H1 (cell line): ENCODE data around the gene ATP1B3. TPM values are rescaled to one million over a fixed set of nuclear protein-coding genes. Genes with fewer than 3 reads are reported as not detected.
"Not testable (repeated sequence)": the region's sequence is repeated elsewhere in the genome, so short reads cannot be mapped to it uniquely, and the experiment has no call there.

Experiments
- CTCF ChIA-PET: fragments of 300-600 bp; sonication (Branson Sonifier 250); formaldehyde crosslinking; loops from one replicate; lab custom pipeline; 2021; ENCODE audit not compliant: partially characterized antibody; lab: Charles Lee
- POLR2A ChIA-PET: fragments of 300-600 bp; sonication (Branson Sonifier 250); formaldehyde crosslinking; loops from one replicate; lab custom pipeline; 2021; ENCODE audit warnings: inconsistent platforms; ENCODE audit not compliant: partially characterized antibody; lab: Charles Lee
- DNase-seq, 2 experiments: peaks; one replicate each; pipeline versions ENCODE4 v3.0.0 to v3.0.0-alpha.2; 2010 to 2022; ENCODE audit warnings: low spot score in 2 of 2, low read depth in 1 of 2, mixed read lengths in 1 of 2
- FAIRE-seq: peaks from 2 replicates; lab custom pipeline; 2011; peaks lifted over from hg19 to GRCh38; lab: Jason Lieb, UNC
- H2AFZ ChIP-seq: 2 replicates; pipeline ENCODE4 v1.8.1; 2012; ENCODE audit warnings: low read length, inconsistent platforms
- H2AK5ac ChIP-seq: 2 replicates; pipeline ENCODE4 v1.6.1; 2013; ENCODE audit warnings: low read depth, low read length
- H2BK120ac ChIP-seq: replicated peaks from 2 replicates; pipeline ENCODE3; 2013; ENCODE audit warnings: low read depth, low read length, inconsistent platforms
- H2BK12ac ChIP-seq: 2 replicates; pipeline ENCODE4 v1.6.1; 2013; ENCODE audit warnings: low read depth, low read length
- H2BK15ac ChIP-seq: 2 replicates; pipeline ENCODE4 v1.6.1; 2013; ENCODE audit warnings: low read length
- H2BK20ac ChIP-seq: 2 replicates; pipeline ENCODE4 v1.6.1; 2013; ENCODE audit warnings: low read length
- H2BK5ac ChIP-seq: 2 replicates; pipeline ENCODE4 v1.6.1; 2013; ENCODE audit warnings: low read depth, low read length
- H3K14ac ChIP-seq: 2 replicates; pipeline ENCODE4 v1.6.1; 2013; ENCODE audit warnings: inconsistent platforms; ENCODE audit not compliant: insufficient read length
- H3K18ac ChIP-seq: 2 replicates; pipeline ENCODE4 v1.6.1; 2013; ENCODE audit warnings: low read length; ENCODE audit errors: extremely low read depth
- H3K23ac ChIP-seq: 2 replicates; pipeline ENCODE4 v1.6.1; 2013; ENCODE audit warnings: inconsistent platforms; ENCODE audit not compliant: insufficient read length
- H3K23me2 ChIP-seq: 2 replicates; pipeline ENCODE4 v1.6.1; 2013; ENCODE audit warnings: low read depth, low read length
- H3K27ac ChIP-seq: 2 replicates; pipeline ENCODE4 v1.6.1; 2011; ENCODE audit warnings: low read depth, low read length, inconsistent platforms
- H3K27me3 ChIP-seq, 4 experiments: replicated peaks in 1 of 4; 1 replicate in 1 of 4; 2 replicates in 3 of 4; pipeline versions ENCODE4 v1.6.1 to v1.8.1; 2011 to 2013; ENCODE audit warnings: low read length in 3 of 4, mild to moderate bottlenecking in 3 of 4, inconsistent platforms in 2 of 4, mixed read lengths in 2 of 4, moderate library complexity in 1 of 4; ENCODE audit not compliant: control insufficient read depth in 3 of 4, insufficient read depth in 3 of 4; ENCODE audit errors: extremely low read depth in 1 of 4
- H3K36me3 ChIP-seq, 4 experiments: 2 replicates each; pipeline versions ENCODE4 v1.6.1 to v1.8.1; 2011 to 2013; ENCODE audit warnings: mild to moderate bottlenecking in 4 of 4, low read length in 3 of 4, moderate library complexity in 2 of 4, control low read depth in 1 of 4, inconsistent platforms in 1 of 4; ENCODE audit not compliant: insufficient read depth in 4 of 4, control insufficient read depth in 2 of 4
- H3K4ac ChIP-seq: replicated peaks from 2 replicates; pipeline ENCODE3; 2013; ENCODE audit warnings: low read length, low read depth, mixed read lengths, inconsistent platforms; ENCODE audit not compliant: insufficient read length
- H3K4me1 ChIP-seq, 4 experiments: replicated peaks in 1 of 4; 1 replicate in 1 of 4; 2 replicates in 3 of 4; pipeline versions ENCODE4 v1.6.1 to v1.8.1; 2011 to 2013; ENCODE audit warnings: low read length in 3 of 4, inconsistent platforms in 2 of 4, mixed read lengths in 1 of 4; ENCODE audit not compliant: insufficient read depth in 4 of 4, control insufficient read depth in 3 of 4
- H3K4me2 ChIP-seq, 2 experiments: 2 replicates each; pipeline versions ENCODE4 v1.6.1 to v1.8.1; 2011 to 2013; ENCODE audit warnings: low read depth in 2 of 2, low read length in 2 of 2, control low read depth in 1 of 2, inconsistent platforms in 1 of 2, mild to moderate bottlenecking in 1 of 2; ENCODE audit not compliant: insufficient read depth in 1 of 2
- H3K4me3 ChIP-seq, 4 experiments: fragments of 200-600, 300-600 bp in 1 of 4; sonication (generic), shearing (Covaris generic), sonication (Bioruptor Twin) in 1 of 4; 2 replicates each; pipeline versions ENCODE4 v1.5.1 to v1.8.1; 2011 to 2016; ENCODE audit warnings: low read length in 4 of 4, low read depth in 3 of 4, control low read depth in 2 of 4, inconsistent platforms in 2 of 4, mild to moderate bottlenecking in 2 of 4, mixed read lengths in 1 of 4, moderate library complexity in 1 of 4; ENCODE audit not compliant: insufficient read depth in 2 of 4; ENCODE audit errors: extremely low read depth in 1 of 4
- H3K56ac ChIP-seq: replicated peaks from 2 replicates; pipeline ENCODE3; 2013; ENCODE audit warnings: low read depth, mild to moderate bottlenecking, mixed read lengths, low read length, inconsistent platforms; ENCODE audit not compliant: insufficient read length
- H3K79me1 ChIP-seq: 2 replicates; pipeline ENCODE4 v1.6.1; 2013; ENCODE audit warnings: low read depth, low read length, control low read depth
- H3K79me2 ChIP-seq, 2 experiments: 2 replicates each; pipeline versions ENCODE4 v1.6.1 to v1.8.1; 2012 to 2013; ENCODE audit warnings: low read length in 2 of 2, mild to moderate bottlenecking in 2 of 2, inconsistent platforms in 1 of 2; ENCODE audit not compliant: insufficient read depth in 2 of 2, control insufficient read depth in 1 of 2
- H3K9ac ChIP-seq, 4 experiments: replicated peaks in 1 of 4; 1 replicate in 1 of 4; 2 replicates in 3 of 4; pipeline versions ENCODE4 v1.6.1 to v1.8.1; 2011 to 2013; ENCODE audit warnings: low read depth in 3 of 4, low read length in 3 of 4, control low read depth in 2 of 4, mild to moderate bottlenecking in 2 of 4, moderate library complexity in 2 of 4, inconsistent platforms in 1 of 4; ENCODE audit errors: extremely low read depth in 1 of 4
- H3K9me3 ChIP-seq, 2 experiments: 2 replicates each; pipeline versions ENCODE4 v1.6.1 to v1.8.1; 2012 to 2013; ENCODE audit warnings: mild to moderate bottlenecking in 2 of 2, moderate library complexity in 2 of 2, control low read depth in 1 of 2, inconsistent platforms in 1 of 2, low read depth in 1 of 2, low read length in 1 of 2, mixed read lengths in 1 of 2; ENCODE audit not compliant: insufficient read depth in 2 of 2
- H4K20me1 ChIP-seq, 2 experiments: replicated peaks in 1 of 2; 2 replicates each; pipeline versions ENCODE3 to v1.8.1; 2011 to 2013; ENCODE audit warnings: inconsistent platforms in 2 of 2, low read length in 2 of 2, mild to moderate bottlenecking in 1 of 2; ENCODE audit not compliant: insufficient read depth in 2 of 2, control insufficient read depth in 1 of 2
- H4K5ac ChIP-seq: 2 replicates; pipeline ENCODE4 v1.6.1; 2013; ENCODE audit warnings: low read length, low read depth, mixed read lengths, inconsistent platforms; ENCODE audit not compliant: insufficient read length
- H4K8ac ChIP-seq: 2 replicates; pipeline ENCODE4 v1.8.0; 2013; ENCODE audit warnings: mild to moderate bottlenecking, moderate library complexity, low read length, inconsistent platforms; ENCODE audit not compliant: insufficient read depth; ENCODE audit errors: extremely low read depth
- H4K91ac ChIP-seq: replicated peaks from 2 replicates; pipeline ENCODE3; 2013; ENCODE audit warnings: low read length, mixed read lengths, inconsistent platforms; ENCODE audit not compliant: insufficient read length
- WGBS, 2 experiments: shearing (Covaris generic) in 1 of 2; methylation state at CpG; one replicate each; pipeline versions ENCODE4 v1.1.6 to v1.1.7; 2013 to 2015; ENCODE audit warnings: low lambda C conversion rate in 2 of 2, mixed read lengths in 2 of 2, inconsistent platforms in 1 of 2, low coverage in 1 of 2, missing lambda C conversion rate in 1 of 2; ENCODE audit not compliant: insufficient replicate concordance in 2 of 2, insufficient coverage in 1 of 2, insufficient read length in 1 of 2; ENCODE audit errors: extremely low coverage in 1 of 2, missing lambda C conversion rate in 1 of 2; 5-methylcytosine and 5-hydroxymethylcytosine counted together
- polyA plus RNA-seq, 7 experiments: library from polyadenylated mRNA; depleted of rRNA in 3 of 7; stranded (reverse) in 5 of 7; unstranded in 2 of 7; fragments of >200 nt in 5 of 7; fragments of 200-250 nt in 2 of 7; gene quantifications; 1 replicate in 5 of 7; 2 replicates in 1 of 7; 4 replicates in 1 of 7; pipeline versions ENCODE4 v1.2.1 to v1.2.3, GENCODE V29; 2011 to 2013; ENCODE audit warnings: missing spikeins in 2 of 7, mixed read lengths in 2 of 7
- total RNA-seq: library from RNA; stranded (reverse); fragmentation: NEBNext Ultra II Directional; extraction: Animal tissue kit (Norgen Biotek cat#: 25700); gene quantifications from 2 replicates; pipeline ENCODE4 v1.2.1, GENCODE V29; 2021

Gene ATP1B3
- total and polyA plus RNA-seq, 2 of the 8 experiments (the other 6 are each of a cell fraction or from before 2014, with no cell fraction given), result 233 to 342 TPM

- H2AK5ac ChIP-seq, DNase-seq, H3K14ac ChIP-seq, H4K91ac ChIP-seq, H3K27ac ChIP-seq, H2AFZ ChIP-seq, H3K4me3 ChIP-seq, H4K20me1 ChIP-seq, H3K4me1 ChIP-seq, H3K18ac ChIP-seq, H3K79me1 ChIP-seq, H4K5ac ChIP-seq, H4K8ac ChIP-seq, H2BK120ac ChIP-seq, H3K56ac ChIP-seq, H3K4ac ChIP-seq, H3K79me2 ChIP-seq, H3K27me3 ChIP-seq, H3K9ac ChIP-seq, H2BK15ac ChIP-seq, H3K23ac ChIP-seq, FAIRE-seq, H2BK12ac ChIP-seq, H3K9me3 ChIP-seq, H2BK20ac ChIP-seq, H3K36me3 ChIP-seq, H3K23me2 ChIP-seq, H2BK5ac ChIP-seq, H3K4me2 ChIP-seq: not testable (repeated sequence)
- CTCF ChIA-PET, result interaction anchor here (0.7 to 1.2 kb wide), 3 partner anchors 21 to 66 kb away, joined by 3 to 5 read pairs (median 4); no protein-coding TSS in a partner anchor
- POLR2A ChIA-PET, result interaction anchor here (0.7 kb wide), 1 partner anchor 90 kb away, joined by 3 read pairs; no protein-coding TSS in a partner anchor
- WGBS, 2 experiments, result 93% methylated on average over 5 of the region's 5 CpGs; no CpG with 5 or more reads in 1 of the 2 experiments
Measured at GRCh38 chr3:141848159-141848748, 28.2 kb upstream of the ATP1B3 start.
